Fibroblast of the aortic adventitia (primary cell): ENCODE measurements around the gene SMYD2. TPM values are rescaled to one million over a fixed set of nuclear protein-coding genes. Genes with fewer than 3 reads are reported as not detected.

ENCODE experiments used
- DNase-seq: peaks from one replicate; pipeline ENCODE4 v3.0.0-alpha.2; 2010; ENCODE audit warnings: low read depth
- H3K4me3 ChIP-seq: 2 replicates; pipeline ENCODE4 v1.5.1; 2011; ENCODE audit warnings: low read depth, mild to moderate bottlenecking, control low read depth, low read length, moderate library complexity
- CTCF ChIP-seq: IDR thresholded peaks from 2 replicates; pipeline ENCODE4 v1.5.1; 2011; ENCODE audit warnings: mild to moderate bottlenecking, low read length, control low read depth, inconsistent platforms; ENCODE audit not compliant: insufficient read depth
- total RNA-seq: library from RNA; depleted of rRNA; stranded (reverse); fragments of >200 nt; gene quantifications from 2 replicates; pipeline ENCODE4 v1.2.3, GENCODE V29; 2012; ENCODE audit warnings: low replicate concordance

SMYD2 gene
- total RNA-seq, 1 donor = 26.9 TPM

DNA sequence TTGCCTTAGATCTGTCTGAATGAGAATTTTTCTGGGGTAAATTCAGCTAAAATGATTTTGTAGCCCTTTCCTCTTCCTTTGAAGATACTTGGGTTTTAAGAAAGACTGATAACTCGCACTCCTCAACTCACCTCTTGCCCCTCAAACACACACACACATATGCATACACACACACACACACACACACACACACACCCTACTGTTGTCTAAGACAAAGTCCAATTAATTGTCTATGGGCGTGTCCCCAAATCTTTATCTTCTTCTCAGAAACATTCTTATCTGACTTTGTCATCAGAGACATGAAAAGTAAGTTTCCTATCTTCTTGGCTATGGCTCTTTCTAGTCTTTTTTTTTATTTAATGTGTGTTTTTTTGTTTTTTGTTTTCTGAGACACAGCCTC lies 36.1 kb upstream of the SMYD2 start:
- no peak overlapping the region for H3K4me3 ChIP-seq
- no peak for DNase-seq
- no peak for TF ChIP-seq CTCF

- TF ChIP-seq CTCF = no peak
- no peak overlapping the region for H3K4me3 ChIP-seq
- DNase-seq = no peak
Observed at GRCh38 chr1:214247501-214248041, 33.4 kb upstream of the SMYD2 start.

DNA sequence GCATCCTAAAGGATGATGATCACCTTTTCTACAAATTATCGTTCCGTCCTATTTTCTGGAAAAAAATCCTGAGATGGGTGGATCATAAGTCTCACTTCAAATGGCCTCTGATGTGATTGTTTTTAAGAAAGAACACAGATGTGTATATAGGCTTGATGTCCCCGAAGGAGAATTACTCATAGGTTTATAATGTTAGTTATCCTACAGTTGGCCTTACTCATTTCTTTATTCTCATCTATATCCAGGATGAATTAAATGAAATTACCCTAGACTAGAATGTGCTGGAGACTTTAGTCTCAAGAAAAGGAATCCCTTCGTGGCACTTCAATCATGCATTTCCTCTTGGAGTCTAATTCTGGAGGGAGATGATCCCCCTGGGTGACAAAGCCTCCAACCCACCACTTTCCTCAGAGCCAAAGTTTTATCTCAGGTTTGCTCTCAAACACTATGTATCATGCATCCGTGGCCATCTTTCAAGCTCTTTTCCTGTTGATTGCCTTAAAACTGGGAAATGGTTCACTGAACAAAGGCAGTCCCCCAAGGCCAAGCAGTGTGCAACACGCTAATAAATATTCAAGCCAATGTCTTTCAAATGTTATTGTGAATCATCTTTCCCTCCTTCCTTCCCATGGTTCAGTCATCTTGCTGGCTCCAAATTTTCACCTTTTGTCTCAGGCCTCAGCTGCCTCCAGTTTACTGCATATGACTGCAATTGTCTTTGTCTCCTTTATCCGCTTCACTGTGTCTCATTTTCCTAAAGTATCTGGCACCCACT lies 32.5 kb upstream of the SMYD2 start:
- H3K4me3 ChIP-seq = no peak overlapping the region
- TF ChIP-seq CTCF = no peak
- no peak for DNase-seq

- H3K4me3 ChIP-seq = no peak overlapping the region
- no peak for DNase-seq
- TF ChIP-seq CTCF = no peak
Observed at GRCh38 chr1:214249651-214250050, 31.3 kb upstream of the SMYD2 start.

GRCh38 chr1:214251354-214251753 lies 29.6 kb upstream of the SMYD2 start:
- TF ChIP-seq CTCF = no peak
- DNase-seq = no peak
- no peak overlapping the region for H3K4me3 ChIP-seq

DNA sequence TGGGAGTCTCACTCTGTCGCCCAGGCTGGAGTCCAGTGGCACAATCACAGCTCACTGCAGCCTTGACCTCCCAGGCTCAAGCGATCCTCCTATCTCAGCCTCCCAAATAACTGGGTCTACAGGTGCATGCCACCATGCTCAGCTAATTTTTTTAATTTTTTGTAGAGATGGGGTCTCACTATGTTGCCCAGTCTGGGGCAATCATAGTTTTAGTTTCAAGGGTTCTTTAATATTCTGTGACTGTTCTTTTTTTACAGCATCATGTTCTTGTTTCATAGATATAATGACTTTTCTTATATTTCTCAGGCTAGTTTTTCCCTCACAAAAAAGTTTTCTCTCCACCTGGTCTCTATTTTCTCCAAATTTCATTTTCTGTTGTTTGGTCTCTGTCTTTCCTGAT lies 25.4 kb upstream of the SMYD2 start:
- DNase-seq = no peak
- no peak for TF ChIP-seq CTCF
- H3K4me3 ChIP-seq = no peak overlapping the region
